GM20000 (cell line): ENCODE data around the gene DIPK1C.

Source experiments
- DNase-seq: peaks from one replicate; pipeline ENCODE4 v3.0.0; 2012; ENCODE audit warnings: low spot score
- CTCF ChIP-seq: IDR thresholded peaks from 2 replicates; pipeline ENCODE4 v1.5.1; 2012; ENCODE audit warnings: mild to moderate bottlenecking, control low read depth; ENCODE audit errors: extremely low read depth, missing control alignments

The DIPK1C gene

GRCh38 chr18:74440808-74441427, 16.2 kb downstream of the DIPK1C start:
- no peak for DNase-seq
- no peak for TF ChIP-seq CTCF

GRCh38 chr18:74438091-74438490, 19.0 kb downstream of the DIPK1C start:
- DNase-seq, result no peak
- no peak for TF ChIP-seq CTCF

GRCh38 chr18:74436158-74436769, 20.8 kb downstream of the DIPK1C start:
- no peak for DNase-seq
- TF ChIP-seq CTCF, result no peak

- DNase-seq, result no peak
- TF ChIP-seq CTCF, result no peak
These were observed 21.4 kb downstream of the DIPK1C start for GRCh38 chr18:74435740-74436139.

GRCh38 chr18:74434466-74434865, 22.6 kb downstream of the DIPK1C start:
- no peak for TF ChIP-seq CTCF
- no peak for DNase-seq

GRCh38 chr18:74430806-74431571, 26.1 kb downstream of the DIPK1C start:
- no peak for DNase-seq
- TF ChIP-seq CTCF, result no peak

- TF ChIP-seq CTCF, result no peak
- DNase-seq, result no peak
These were observed 26.9 kb downstream of the DIPK1C start for GRCh38 chr18:74430231-74430630.
